ENCODE data around the gene ASB2. TPM values are rescaled to one million over a fixed set of nuclear protein-coding genes. Genes with fewer than 3 reads are reported as not detected.

Gene ASB2
- total and polyA plus RNA-seq, 2 of the 4 experiments (the other 2 are of a cell fraction) = 0.54 to 0.77 TPM

DNA sequence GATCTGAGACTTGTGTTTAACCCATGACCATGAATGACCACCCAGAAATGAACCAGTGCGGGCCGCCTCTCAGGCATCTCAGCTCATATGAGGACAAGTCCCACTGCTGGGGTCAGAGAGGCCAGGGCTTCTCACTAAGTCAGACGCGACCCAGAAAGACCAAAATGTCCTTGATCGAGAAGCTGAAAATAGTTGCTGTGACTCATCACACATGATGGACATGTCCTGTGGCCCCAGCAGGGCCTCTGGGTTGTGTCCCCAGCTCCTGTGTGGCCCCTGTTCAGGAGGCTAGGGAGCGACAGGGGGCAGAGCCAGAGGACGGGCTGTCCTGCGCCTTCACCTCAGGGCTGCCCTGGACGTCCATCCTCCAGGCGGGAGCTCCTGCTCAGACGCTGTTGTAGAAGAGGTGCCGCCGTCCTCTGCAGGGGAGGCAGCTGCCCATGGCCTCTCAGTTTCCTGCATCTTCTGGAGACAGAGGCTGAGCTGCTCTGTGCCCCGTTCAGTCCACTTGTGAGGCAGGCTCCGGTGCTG lies 78.2 kb downstream of the ASB2 start:
- CTCF ChIA-PET = no interaction called here
- H3K4me3 ChIP-seq (ENCODE audit: insufficient read depth, low read depth, low read length) = no peak overlapping the region
- 75% methylated on average over 5 of the region's 15 CpGs; no CpG with 5 or more reads in 1 of the 2 experiments for WGBS, 2 experiments (ENCODE audit: extremely low coverage in 2 of 2, insufficient read length in 1 of 2)
- H3K9me3 ChIP-seq (ENCODE audit: control insufficient read depth, insufficient read depth, low read length) = no peaks in the 10 kb centered on the region
- dilution Hi-C loops (cut with HindIII; ENCODE audit: low sequenced_read_pairs, unreplicated experiment) = no loop called here
- no peak overlapping the region for H4K5ac ChIP-seq (ENCODE audit: low read depth, low read length)
- intact Hi-C loops (cut with micrococcal nuclease) = no loop called here
- H2BK120ac ChIP-seq (ENCODE audit: low read depth, low read length) = no peak overlapping the region
- DNase-seq = no peak
- no peak for ATAC-seq (ENCODE audit: low read depth)
- no peaks in the 10 kb centered on the region for H3K9me1 ChIP-seq (ENCODE audit: insufficient read depth, low read length)
- BruUV-seq (replicated peaks) = no TSS peak
- H3K79me1 ChIP-seq (ENCODE audit: low read depth in 1 of 2, low read length in 2 of 2) = no peaks in the 10 kb centered on the region
- no peak overlapping the region for H2BK5ac ChIP-seq (ENCODE audit: low read depth, low read length, poor library complexity, severe bottlenecking)
- no peak overlapping the region for H3K14ac ChIP-seq (replicated peaks; ENCODE audit: low read depth, low read length)
- H4K91ac ChIP-seq (ENCODE audit: insufficient read depth, low read depth, low read length) = no peak overlapping the region
- no peak overlapping the region for H2BK15ac ChIP-seq (ENCODE audit: low read depth, low read length)
- no peak overlapping the region for H3K56ac ChIP-seq (ENCODE audit: extremely low read depth, insufficient read depth, low read length)
- peaks cover 6% of the 10 kb centered on the region for H3K27me3 ChIP-seq (ENCODE audit: control insufficient read depth, insufficient read depth, low read length)
- no peaks in the 10 kb centered on the region for H3K4me1 ChIP-seq (ENCODE audit: control insufficient read depth, insufficient read depth, low read length)
- H3K4ac ChIP-seq (ENCODE audit: low read depth, low read length) = no peak overlapping the region
- TF ChIP-seq POLR2A (IDR thresholded peaks at IDR 0.05; ENCODE audit: low read depth, low read length) (no peak), MAFK (IDR thresholded peaks at IDR 0.05; ENCODE audit: low read depth, low read length) (no peak), BHLHE40 (IDR thresholded peaks at IDR 0.05; ENCODE audit: low read depth, low read length) (no peak), CEBPB (IDR thresholded peaks at IDR 0.05; ENCODE audit: low read depth, low read length) (no peak), RAD21 (IDR thresholded peaks at IDR 0.05; ENCODE audit: low read length) (no peak), SMC3 (IDR thresholded peaks at IDR 0.05; ENCODE audit: low read depth, low read length) (no peak), MXI1 (IDR thresholded peaks at IDR 0.05; ENCODE audit: borderline replicate concordance, low read depth, low read length) (no peak), RFX5 (IDR thresholded peaks at IDR 0.05; ENCODE audit: low read depth, low read length) (no peak), MAZ (IDR thresholded peaks at IDR 0.05; ENCODE audit: borderline replicate concordance, low read depth, low read length) (no peak), CHD1 (IDR thresholded peaks at IDR 0.05; ENCODE audit: low read depth, low read length) (no peak), RCOR1 (IDR thresholded peaks at IDR 0.05; ENCODE audit: insufficient replicate concordance, low read length) (no peak), NFE2L2 (IDR thresholded peaks at IDR 0.05; ENCODE audit: low read depth, low read length) (no peak), FOS (IDR thresholded peaks at IDR 0.05; ENCODE audit: low read depth, low read length) (no peak)
- TF ChIP-seq, protein P1, sequence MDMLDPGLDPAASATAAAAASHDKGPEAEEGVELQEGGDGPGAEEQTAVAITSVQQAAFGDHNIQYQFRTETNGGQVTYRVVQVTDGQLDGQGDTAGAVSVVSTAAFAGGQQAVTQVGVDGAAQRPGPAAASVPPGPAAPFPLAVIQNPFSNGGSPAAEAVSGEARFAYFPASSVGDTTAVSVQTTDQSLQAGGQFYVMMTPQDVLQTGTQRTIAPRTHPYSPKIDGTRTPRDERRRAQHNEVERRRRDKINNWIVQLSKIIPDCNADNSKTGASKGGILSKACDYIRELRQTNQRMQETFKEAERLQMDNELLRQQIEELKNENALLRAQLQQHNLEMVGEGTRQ (IDR thresholded peaks at IDR 0.05; ENCODE audit: low read depth, low read length) = no peak
- TF ChIP-seq, protein P2, sequence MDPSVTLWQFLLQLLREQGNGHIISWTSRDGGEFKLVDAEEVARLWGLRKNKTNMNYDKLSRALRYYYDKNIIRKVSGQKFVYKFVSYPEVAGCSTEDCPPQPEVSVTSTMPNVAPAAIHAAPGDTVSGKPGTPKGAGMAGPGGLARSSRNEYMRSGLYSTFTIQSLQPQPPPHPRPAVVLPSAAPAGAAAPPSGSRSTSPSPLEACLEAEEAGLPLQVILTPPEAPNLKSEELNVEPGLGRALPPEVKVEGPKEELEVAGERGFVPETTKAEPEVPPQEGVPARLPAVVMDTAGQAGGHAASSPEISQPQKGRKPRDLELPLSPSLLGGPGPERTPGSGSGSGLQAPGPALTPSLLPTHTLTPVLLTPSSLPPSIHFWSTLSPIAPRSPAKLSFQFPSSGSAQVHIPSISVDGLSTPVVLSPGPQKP (IDR thresholded peaks at IDR 0.05; ENCODE audit: borderline replicate concordance, low read depth, low read length) = no peak
- TF ChIP-seq, protein P3, sequence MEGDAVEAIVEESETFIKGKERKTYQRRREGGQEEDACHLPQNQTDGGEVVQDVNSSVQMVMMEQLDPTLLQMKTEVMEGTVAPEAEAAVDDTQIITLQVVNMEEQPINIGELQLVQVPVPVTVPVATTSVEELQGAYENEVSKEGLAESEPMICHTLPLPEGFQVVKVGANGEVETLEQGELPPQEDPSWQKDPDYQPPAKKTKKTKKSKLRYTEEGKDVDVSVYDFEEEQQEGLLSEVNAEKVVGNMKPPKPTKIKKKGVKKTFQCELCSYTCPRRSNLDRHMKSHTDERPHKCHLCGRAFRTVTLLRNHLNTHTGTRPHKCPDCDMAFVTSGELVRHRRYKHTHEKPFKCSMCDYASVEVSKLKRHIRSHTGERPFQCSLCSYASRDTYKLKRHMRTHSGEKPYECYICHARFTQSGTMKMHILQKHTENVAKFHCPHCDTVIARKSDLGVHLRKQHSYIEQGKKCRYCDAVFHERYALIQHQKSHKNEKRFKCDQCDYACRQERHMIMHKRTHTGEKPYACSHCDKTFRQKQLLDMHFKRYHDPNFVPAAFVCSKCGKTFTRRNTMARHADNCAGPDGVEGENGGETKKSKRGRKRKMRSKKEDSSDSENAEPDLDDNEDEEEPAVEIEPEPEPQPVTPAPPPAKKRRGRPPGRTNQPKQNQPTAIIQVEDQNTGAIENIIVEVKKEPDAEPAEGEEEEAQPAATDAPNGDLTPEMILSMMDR (conservative IDR thresholded peaks at IDR 0.05; ENCODE audit: low read depth, low read length) = no peak
- no peak overlapping the region for H3K9ac ChIP-seq (ENCODE audit: low read depth, low read length)
- no peaks in the 10 kb centered on the region for H3K36me3 ChIP-seq (ENCODE audit: control insufficient read depth, insufficient read depth, low read length)
- no peak overlapping the region for H2AK5ac ChIP-seq (ENCODE audit: low read depth, low read length)
- no peak overlapping the region for H3K18ac ChIP-seq (ENCODE audit: low read depth, low read length)
- no peak overlapping the region for H4K8ac ChIP-seq (ENCODE audit: low read depth in 2 of 2, low read length in 2 of 2)
- H3K23ac ChIP-seq (ENCODE audit: low read depth, low read length) = no peak overlapping the region
- in situ Hi-C loops (cut with MboI; ENCODE audit: low sequenced_read_pairs) = no loop called here
- no peaks in the 10 kb centered on the region for H4K20me1 ChIP-seq (ENCODE audit: insufficient read depth, low read length)
- POLR2A ChIA-PET (ENCODE audit: unreplicated experiment) = no interaction called here
- no peak overlapping the region for H3K4me2 ChIP-seq (ENCODE audit: low read depth, low read length)
- no peak overlapping the region for H2AK9ac ChIP-seq (replicated peaks; ENCODE audit: low read depth, low read length, poor library complexity)
- H2BK20ac ChIP-seq (ENCODE audit: low read depth, low read length) = no peak overlapping the region
- no peak overlapping the region for H3K27ac ChIP-seq (ENCODE audit: insufficient read depth, low read length)
- H2AFZ ChIP-seq (replicated peaks; ENCODE audit: low read length, poor library complexity) = no peak overlapping the region

Measured in IMR-90 (cell line).